Body of pancreas (tissue), 4 donors: Measurements from ENCODE around the gene UBTD1. TPM values are rescaled to one million over a fixed set of nuclear protein-coding genes. Genes with fewer than 3 reads are reported as not detected.

ENCODE experiments used
- ATAC-seq: fragments of 150-250 bp; one replicate; pipeline ENCODE4 v1.9.1; 2016
- DNase-seq, 4 donors: peaks; one replicate each; pipeline ENCODE4 v3.0.0-alpha.2; 2019
- H3K27ac ChIP-seq, 4 donors: fragments of 200-600 bp; sonication (generic); 1 replicate in 3 of 4; 2 replicates in 1 of 4; pipeline versions ENCODE4 v1.5.1 to v1.6.1; 2016 to 2019; ENCODE audit warnings: mild to moderate bottlenecking in 1 of 4, mixed read lengths in 1 of 4, moderate library complexity in 1 of 4
- H3K27me3 ChIP-seq, 2 donors: fragments of 200-600 bp; sonication (generic); one replicate each; pipeline ENCODE4 v1.6.0; 2016; ENCODE audit warnings: mild to moderate bottlenecking in 1 of 2
- H3K36me3 ChIP-seq, 2 donors: fragments of 200-600 bp; sonication (generic); replicated peaks in 1 of 2; 2 replicates each; pipeline ENCODE4 v1.5.1; 2016; ENCODE audit warnings: low read depth in 2 of 2; ENCODE audit not compliant: insufficient read depth in 1 of 2
- H3K4me1 ChIP-seq: fragments of 200-600 bp; sonication (generic); one replicate; pipeline ENCODE4 v1.6.0; 2016
- H3K4me3 ChIP-seq, 2 donors: fragments of 200-600 bp; sonication (generic); 1 replicate in 1 of 2; 2 replicates in 1 of 2; pipeline ENCODE4 v1.5.1; 2016 to 2019
- H3K9me3 ChIP-seq, 3 donors: fragments of 200-600 bp; sonication (generic); 1 replicate in 2 of 3; 2 replicates in 1 of 3; pipeline ENCODE4 v1.5.1; 2016
- CTCF ChIP-seq, 7 experiments: fragments of 450-650 bp in 4 of 7; fragments of 200-600 bp in 3 of 7; sonication (generic) in 3 of 7; IDR thresholded peaks; one replicate each; pipeline ENCODE4 v1.5.1; 2016 to 2019; ENCODE audit warnings: antibody characterized with exemption in 7 of 7
- POLR2A ChIP-seq, 3 donors: fragments of 450-650 bp; IDR thresholded peaks; one replicate each; pipeline ENCODE4 v1.6.1; 2016; ENCODE audit warnings: antibody characterized with exemption in 3 of 3, mild to moderate bottlenecking in 2 of 3
- WGBS, 2 donors: methylation state at CpG; one replicate each; pipeline ENCODE4 v1.1.5; 2017; 5-methylcytosine and 5-hydroxymethylcytosine counted together
- intact Hi-C: fragments of 100-400 bp; cut with DNase I; formaldehyde crosslinking; loops from one replicate; pipeline ENCODE4 v1.15.1; 2023
- total RNA-seq, 2 donors: library from RNA; depleted of rRNA; stranded (reverse); fragments of >200 nt; gene quantifications; one replicate each; pipeline ENCODE4 v1.1.0, GENCODE V29; 2016

Gene UBTD1
- total RNA-seq, 2 donors from 2014 or later: 9.1 to 33.9 TPM

- 68 to 71% methylated on average over 4 of the region's 4 CpGs for WGBS, 2 donors
- no peak for TF ChIP-seq POLR2A (IDR thresholded peaks at IDR 0.05)
- TF ChIP-seq CTCF (IDR thresholded peaks at IDR 0.05): no peak
- H3K4me1 ChIP-seq: peaks cover 5% of the 10 kb centered on the region
- H3K27me3 ChIP-seq: no peaks in the 10 kb centered on the region
- intact Hi-C loops: no loop called here
- no peak overlapping the region for H3K4me3 ChIP-seq
- peaks cover 0 to under 1% of the 10 kb centered on the region in 2 donors for H3K36me3 ChIP-seq
- ATAC-seq: no peak
- H3K9me3 ChIP-seq: no peaks in the 10 kb centered on the region
- H3K27ac ChIP-seq: no peak overlapping the region
- DNase-seq: no peak
Measured at GRCh38 chr10:97485647-97486281, 13.0 kb upstream of the UBTD1 start.

- H3K9me3 ChIP-seq: no peaks in the 10 kb centered on the region
- DNase-seq (no peak), ATAC-seq (no peak)
- intact Hi-C loops: no loop called here
- TF ChIP-seq CTCF (IDR thresholded peaks at IDR 0.05) (no peak), POLR2A (IDR thresholded peaks at IDR 0.05) (no peak)
- H3K36me3 ChIP-seq: no peaks in the 10 kb centered on the region
- H3K27me3 ChIP-seq: no peaks in the 10 kb centered on the region
- H3K27ac ChIP-seq: no peak overlapping the region
- H3K4me3 ChIP-seq: no peak overlapping the region
- WGBS, 2 donors: 40 to 50% methylated on average over 2 of the region's 2 CpGs
- H3K4me1 ChIP-seq: peaks cover 17% of the 10 kb centered on the region
Measured at GRCh38 chr10:97490592-97490991, 8.1 kb upstream of the UBTD1 start.

- intact Hi-C loops: no loop called here
- WGBS, 2 donors: 52 to 53% methylated on average over 2 of the region's 2 CpGs
- no peaks in the 10 kb centered on the region for H3K27me3 ChIP-seq
- peak overlapping the region in 1 of 4 donors; percentile 45 for H3K27ac ChIP-seq
- H3K4me1 ChIP-seq: peaks cover 33% of the 10 kb centered on the region
- H3K36me3 ChIP-seq: no peaks in the 10 kb centered on the region
- no peak overlapping the region for H3K4me3 ChIP-seq
- ATAC-seq (no peak), DNase-seq (no peak)
- no peak for TF ChIP-seq POLR2A (IDR thresholded peaks at IDR 0.05)
- no peak for TF ChIP-seq CTCF (IDR thresholded peaks at IDR 0.05)
- no peaks in the 10 kb centered on the region for H3K9me3 ChIP-seq
Measured at GRCh38 chr10:97494151-97494550, 4.6 kb upstream of the UBTD1 start.

GRCh38 chr10:97494863-97495506 lies 3.7 kb upstream of the UBTD1 start:
- Histone ChIP-seq H3K9me3 (no peaks in the 10 kb centered on the region), H3K27me3 (no peaks in the 10 kb centered on the region), H3K27ac (peak overlapping the region in 1 of 4 donors; percentile 45), H3K36me3 (no peaks in the 10 kb centered on the region), H3K4me3 (no peak overlapping the region), H3K4me1 (peaks cover 40% of the 10 kb centered on the region)
- ATAC-seq (no peak), DNase-seq (no peak)
- TF ChIP-seq POLR2A (IDR thresholded peaks at IDR 0.05) (no peak), CTCF (IDR thresholded peaks at IDR 0.05) (no peak)
- WGBS, 2 donors: 17 to 30% methylated on average over 7 of the region's 7 CpGs
- intact Hi-C loops: loop anchor here (5.0 kb wide), 1 partner anchor 48 kb away; the partner anchor contains the start of genes EXOSC1 and ZDHHC16
